Sigmoid colon (tissue), 7 donors: ENCODE measurements around the gene TMBIM1. TPM values are rescaled to one million over a fixed set of nuclear protein-coding genes. Genes with fewer than 3 reads are reported as not detected.

ENCODE experiments used
- DNase-seq: peaks from one replicate; pipeline ENCODE4 v3.0.0-alpha.2; 2019
- H3K27ac ChIP-seq, 4 donors: fragments of 200-600 bp; sonication (generic); one replicate each; pipeline ENCODE4 v1.5.1; 2016 to 2019; ENCODE audit warnings: mild to moderate bottlenecking in 1 of 4
- H3K27me3 ChIP-seq, 3 donors: fragments of 200-600 bp; sonication (generic); one replicate each; pipeline ENCODE4 v1.5.1; 2019; ENCODE audit warnings: mild to moderate bottlenecking in 1 of 3
- H3K36me3 ChIP-seq, 4 donors: fragments of 200-600 bp; sonication (generic); one replicate each; pipeline ENCODE4 v1.5.1; 2016 to 2019
- H3K4me1 ChIP-seq, 4 donors: fragments of 200-600 bp; sonication (generic); one replicate each; pipeline ENCODE4 v1.5.1; 2017 to 2019
- H3K4me3 ChIP-seq, 4 donors: fragments of 200-600 bp; sonication (generic); one replicate each; pipeline ENCODE4 v1.5.1; 2017 to 2019; ENCODE audit warnings: mild to moderate bottlenecking in 2 of 4, moderate library complexity in 1 of 4
- H3K9me3 ChIP-seq, 4 donors: fragments of 200-600 bp in 3 of 4; sonication (generic) in 3 of 4; one replicate each; pipeline versions ENCODE4 v1.5.1 to v1.6.1; 2013 to 2019
- EP300 ChIP-seq, 4 donors: sonication (generic); formaldehyde crosslinking; IDR thresholded peaks; one replicate each; pipeline ENCODE4 v1.6.1; 2017; ENCODE audit warnings: antibody characterized with exemption in 4 of 4
- POLR2A ChIP-seq, 2 donors: fragments of 450-650 bp; IDR thresholded peaks; one replicate each; pipeline ENCODE4 v1.6.1; 2016; ENCODE audit warnings: antibody characterized with exemption in 2 of 2, mild to moderate bottlenecking in 2 of 2, moderate library complexity in 2 of 2
- POLR2AphosphoS5 ChIP-seq, 4 donors: sonication (generic); formaldehyde crosslinking; IDR thresholded peaks; one replicate each; pipeline ENCODE4 v1.6.1; 2017; ENCODE audit warnings: antibody characterized with exemption in 4 of 4
- WGBS, 2 donors: extraction: QIAGEN DNeasy Blood & Tissue Kit; methylation state at CpG; one replicate each; pipeline ENCODE4 v1.1.7; 2013; 5-methylcytosine and 5-hydroxymethylcytosine counted together
- intact Hi-C: fragments of 100-400 bp; cut with DNase I; formaldehyde crosslinking; loops from one replicate; pipeline ENCODE4 v1.15.1; 2023
- polyA plus RNA-seq, 3 donors: library from polyadenylated mRNA; stranded (reverse); fragments of 200-250 nt; gene quantifications; one replicate each; pipeline ENCODE4 v1.2.3, GENCODE V29; 2013
- total RNA-seq, 4 donors: library from RNA; depleted of rRNA; stranded (reverse); fragments of >200 nt; gene quantifications; one replicate each; pipeline ENCODE4 v1.1.0, GENCODE V29; 2016
- TF ChIP-seq, protein P1 (sequence below), 4 experiments: fragments of 450-650 bp in 3 of 4; fragments of 200-600 bp in 1 of 4; IDR thresholded peaks; one replicate each; pipeline ENCODE4 v1.5.1; 2016 to 2019; ENCODE audit warnings: antibody characterized with exemption in 4 of 4, mild to moderate bottlenecking in 3 of 4, moderate library complexity in 2 of 4
- donor health status: healthy with polysubstance abuse.
- donor health status: Bipolar disorder and iron deficiency.
- donor health status: healthy.

The TMBIM1 gene
- total and polyA plus RNA-seq, 7 donors = 90.2 to 204 (median 139) TPM

DNA sequence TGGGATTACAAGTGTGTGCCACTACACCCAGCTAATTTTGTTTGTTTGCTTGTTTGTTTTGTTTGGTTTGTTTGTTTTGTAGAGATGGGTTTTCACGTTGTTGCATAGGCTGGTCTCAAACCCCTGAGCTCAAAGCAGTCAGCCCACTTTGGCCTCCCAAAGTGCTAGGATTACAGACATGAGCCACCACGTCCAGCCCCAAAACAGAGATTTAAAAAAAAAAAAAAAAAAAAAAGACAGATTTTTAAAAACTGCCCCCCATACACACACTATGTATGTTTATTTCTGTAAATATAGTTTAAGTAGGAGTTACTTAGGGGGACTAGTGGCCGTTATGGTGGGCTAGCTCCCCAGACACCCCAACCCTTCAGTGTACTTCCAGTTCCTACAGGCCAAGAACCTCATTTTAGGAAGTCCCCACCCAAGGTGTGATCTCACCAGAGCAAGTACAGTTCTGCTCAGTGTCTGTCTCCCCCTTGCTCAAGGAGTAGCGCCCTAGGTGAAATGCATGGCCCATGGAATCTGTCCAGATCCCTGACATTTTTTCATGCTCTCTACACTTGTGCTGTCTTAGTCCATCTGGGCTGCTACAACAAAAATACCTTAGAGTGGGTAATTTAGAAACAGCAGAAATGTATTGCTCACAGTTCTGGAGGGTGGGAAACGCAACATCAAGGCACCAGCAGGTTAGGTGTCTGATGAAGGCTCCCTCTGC lies 1.6 kb upstream of the TMBIM1 start:
- no peaks in the 10 kb centered on the region for H3K27me3 ChIP-seq
- WGBS, 2 donors = 50 to 67% methylated on average over 5 of the region's 5 CpGs
- intact Hi-C loops = loop anchor here (2.0 to 10.0 kb wide), 5 partner anchors 73 to 351 kb away; partner anchors contain the start of genes CNOT9 and USP37
- peaks cover 0 to 41% (median 36%) of the 10 kb centered on the region in 4 donors for H3K4me1 ChIP-seq
- H3K27ac ChIP-seq = peak overlapping the region in 1 of 4 donors; percentile 91
- H3K36me3 ChIP-seq = no peaks in the 10 kb centered on the region
- TF ChIP-seq EP300 (IDR thresholded peaks at IDR 0.05) (no peak), POLR2A (IDR thresholded peaks at IDR 0.05) (no peak), POLR2AphosphoS5 (IDR thresholded peaks at IDR 0.05) (no peak)
- TF ChIP-seq, protein P1, sequence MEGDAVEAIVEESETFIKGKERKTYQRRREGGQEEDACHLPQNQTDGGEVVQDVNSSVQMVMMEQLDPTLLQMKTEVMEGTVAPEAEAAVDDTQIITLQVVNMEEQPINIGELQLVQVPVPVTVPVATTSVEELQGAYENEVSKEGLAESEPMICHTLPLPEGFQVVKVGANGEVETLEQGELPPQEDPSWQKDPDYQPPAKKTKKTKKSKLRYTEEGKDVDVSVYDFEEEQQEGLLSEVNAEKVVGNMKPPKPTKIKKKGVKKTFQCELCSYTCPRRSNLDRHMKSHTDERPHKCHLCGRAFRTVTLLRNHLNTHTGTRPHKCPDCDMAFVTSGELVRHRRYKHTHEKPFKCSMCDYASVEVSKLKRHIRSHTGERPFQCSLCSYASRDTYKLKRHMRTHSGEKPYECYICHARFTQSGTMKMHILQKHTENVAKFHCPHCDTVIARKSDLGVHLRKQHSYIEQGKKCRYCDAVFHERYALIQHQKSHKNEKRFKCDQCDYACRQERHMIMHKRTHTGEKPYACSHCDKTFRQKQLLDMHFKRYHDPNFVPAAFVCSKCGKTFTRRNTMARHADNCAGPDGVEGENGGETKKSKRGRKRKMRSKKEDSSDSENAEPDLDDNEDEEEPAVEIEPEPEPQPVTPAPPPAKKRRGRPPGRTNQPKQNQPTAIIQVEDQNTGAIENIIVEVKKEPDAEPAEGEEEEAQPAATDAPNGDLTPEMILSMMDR (IDR thresholded peaks at IDR 0.05) = no peak
- H3K9me3 ChIP-seq = no peaks in the 10 kb centered on the region
- H3K4me3 ChIP-seq = no peak overlapping the region
- DNase-seq = no peak

DNA sequence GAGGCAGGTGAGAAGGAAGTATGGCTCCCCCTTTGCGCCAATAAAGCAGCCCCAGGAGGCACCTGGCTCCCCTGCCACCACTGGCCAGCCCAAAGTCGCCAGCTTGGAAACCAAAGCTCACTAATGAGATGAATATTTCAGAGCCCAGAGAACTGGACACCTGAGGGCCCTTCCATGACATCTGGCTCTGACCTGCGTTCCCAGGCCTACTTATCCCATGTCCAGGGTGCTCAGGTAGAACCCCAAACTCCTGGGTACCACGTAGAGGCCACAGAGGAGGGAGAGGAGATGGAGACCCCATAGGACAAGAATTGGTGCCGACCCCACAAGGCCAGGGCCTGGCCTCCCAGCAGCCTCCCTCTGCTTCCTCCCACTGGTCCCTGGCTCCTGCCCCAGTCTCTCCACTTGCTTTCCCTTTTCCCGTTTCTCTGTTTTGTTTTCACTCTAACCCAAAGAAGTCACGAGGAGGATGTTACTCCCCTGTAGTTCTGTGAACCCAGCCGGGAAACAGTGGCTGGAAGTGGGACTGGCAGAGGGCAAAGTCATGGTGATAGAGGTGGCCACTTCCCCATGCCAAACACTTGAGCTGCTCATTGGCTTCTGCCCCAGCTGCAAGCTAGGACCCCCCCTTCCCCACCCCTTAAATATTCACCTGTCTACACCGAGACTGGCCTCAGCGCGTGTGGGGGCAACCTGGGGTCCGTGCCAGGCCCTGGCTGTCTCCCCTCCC lies 820 bp downstream of the TMBIM1 start:
- Histone ChIP-seq H3K9me3 (no peaks in the 10 kb centered on the region), H3K36me3 (no peaks in the 10 kb centered on the region), H3K27me3 (no peaks in the 10 kb centered on the region), H3K4me3 (peak overlapping the region; percentile 67 to 97 (median 86)), H3K4me1 (peaks cover 0 to 57% (median 55%) of the 10 kb centered on the region in 4 donors), H3K27ac (peak overlapping the region; percentile 91 to 99 (median 96))
- WGBS, 2 donors = 29% methylated on average over 12 of the region's 12 CpGs
- DNase-seq = no peak
- TF ChIP-seq EP300 (IDR thresholded peaks at IDR 0.05) (no peak), POLR2AphosphoS5 (IDR thresholded peaks at IDR 0.05) (peak in 3 of 4 donors; percentile 24 to 36 (median 29))
- intact Hi-C loops = loop anchor here (2.0 to 10.0 kb wide), 5 partner anchors 76 to 353 kb away; partner anchors contain the start of genes CNOT9 and USP37

DNA sequence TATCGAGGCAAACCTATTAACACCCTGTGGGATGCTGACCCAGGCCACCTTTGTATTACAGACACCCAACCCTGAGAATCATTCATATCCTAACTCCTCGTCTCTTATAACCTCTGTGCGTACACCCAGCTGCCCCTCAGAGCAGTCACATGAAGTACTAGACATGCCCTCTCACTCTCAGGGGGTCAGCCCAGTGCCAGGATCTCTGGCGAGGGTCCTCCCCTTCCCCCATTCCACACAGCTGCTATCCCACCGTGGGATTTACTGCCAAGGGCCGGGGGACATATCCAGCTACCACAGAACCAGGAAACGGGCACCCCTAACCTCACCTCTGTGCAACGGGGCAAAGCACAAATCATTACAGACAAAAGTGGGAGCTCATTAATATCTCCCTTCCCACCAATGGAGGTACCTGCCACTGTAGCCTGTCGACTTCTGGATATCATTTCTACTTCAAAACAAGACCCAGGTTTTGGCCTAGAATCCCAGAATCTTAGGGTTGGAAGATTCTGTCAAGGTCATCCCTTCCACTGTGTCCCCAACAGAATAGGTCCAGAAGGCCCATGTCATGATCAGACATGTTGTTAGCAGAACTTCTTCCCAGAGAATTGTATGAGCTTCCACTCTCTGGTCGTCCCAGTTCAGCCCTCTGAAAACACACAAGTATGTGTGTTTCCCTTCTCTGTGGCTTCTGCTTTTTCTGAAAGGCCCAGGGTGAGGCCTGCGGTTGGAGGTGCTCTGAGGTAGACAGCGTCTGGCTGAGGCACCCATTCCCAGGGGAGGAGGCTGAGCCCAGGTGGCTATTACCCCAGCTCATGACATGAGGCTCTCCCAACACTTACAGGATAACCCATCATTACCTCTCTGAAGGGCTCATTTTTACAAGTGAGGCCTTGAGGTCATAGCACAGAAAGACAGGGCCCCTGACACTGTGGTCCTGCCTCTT lies 1.7 kb downstream of the TMBIM1 start:
- no peaks in the 10 kb centered on the region for H3K36me3 ChIP-seq
- H3K4me1 ChIP-seq = peaks cover 0 to 66% (median 64%) of the 10 kb centered on the region in 4 donors
- 34 to 36% methylated on average over 12 of the region's 12 CpGs for whole genome bisulfite sequencing, 2 donors

DNA sequence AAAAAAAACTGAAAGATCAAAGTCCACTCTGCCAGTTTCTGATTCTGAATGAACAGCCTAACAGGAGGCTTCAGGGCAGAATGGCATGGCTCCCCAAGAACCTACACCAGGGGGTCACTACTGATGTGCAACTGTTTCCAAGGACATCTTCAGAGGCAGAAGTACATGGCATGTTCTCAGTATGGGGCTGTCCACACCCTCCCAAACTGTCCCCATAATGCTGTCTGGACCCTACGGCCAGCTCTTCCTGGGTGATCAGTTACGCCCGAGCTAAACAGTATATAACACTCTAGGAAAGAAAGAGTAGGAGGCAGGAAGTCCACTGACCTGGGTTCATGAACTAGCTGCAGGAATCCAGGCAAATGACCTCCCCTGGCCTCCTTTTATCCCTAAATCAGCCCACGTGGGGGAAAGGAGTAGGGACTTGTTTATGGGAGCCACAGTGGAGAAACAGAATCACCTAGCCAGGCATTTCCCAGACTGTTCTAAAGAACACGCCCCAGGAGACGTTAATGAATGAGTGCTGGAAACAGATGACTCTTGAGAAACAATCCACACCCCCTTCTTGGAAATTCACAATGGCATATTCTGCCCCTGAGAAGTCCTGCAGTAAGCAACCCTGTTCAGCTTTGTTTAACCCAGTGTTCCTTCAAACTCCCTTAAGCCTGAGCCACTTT lies 2.5 kb downstream of the TMBIM1 start:
- intact Hi-C loops = loop anchor here (5.0 to 10.0 kb wide), 4 partner anchors 78 to 355 kb away; partner anchors contain the start of genes CNOT9 and USP37
- Histone ChIP-seq H3K36me3 (no peaks in the 10 kb centered on the region), H3K27ac (peak overlapping the region; percentile 91 to 99 (median 96)), H3K4me3 (peak overlapping the region in 3 of 4 donors; percentile 67 to 97 (median 76)), H3K27me3 (no peaks in the 10 kb centered on the region), H3K9me3 (no peaks in the 10 kb centered on the region), H3K4me1 (peaks cover 0 to 74% (median 72%) of the 10 kb centered on the region in 4 donors)
- no peak for DNase-seq
- WGBS, 2 donors = 6 to 39% methylated on average over 6 of the region's 6 CpGs
- TF ChIP-seq EP300 (IDR thresholded peaks at IDR 0.05) (no peak), POLR2AphosphoS5 (IDR thresholded peaks at IDR 0.05) (peak; percentile 12 to 72 (median 28))

More for the DNA sequence above, 1.7 kb downstream of the TMBIM1 start:
- TF ChIP-seq POLR2AphosphoS5 (IDR thresholded peaks at IDR 0.05) (no peak), POLR2A (IDR thresholded peaks at IDR 0.05) (no peak), EP300 (IDR thresholded peaks at IDR 0.05) (no peak)
- TF ChIP-seq, protein P1 (IDR thresholded peaks at IDR 0.05) = no peak
- no peak for DNase-seq
- intact Hi-C loops = loop anchor here (5.0 to 10.0 kb wide), 4 partner anchors 77 to 354 kb away; partner anchors contain the start of genes CNOT9 and USP37
- Histone ChIP-seq H3K9me3 (no peaks in the 10 kb centered on the region), H3K4me3 (peak overlapping the region; percentile 67 to 97 (median 86)), H3K27ac (peak overlapping the region; percentile 91 to 99 (median 96)), H3K27me3 (no peaks in the 10 kb centered on the region)
